ENCODE results near the gene RBM18.

The RBM18 gene

DNA sequence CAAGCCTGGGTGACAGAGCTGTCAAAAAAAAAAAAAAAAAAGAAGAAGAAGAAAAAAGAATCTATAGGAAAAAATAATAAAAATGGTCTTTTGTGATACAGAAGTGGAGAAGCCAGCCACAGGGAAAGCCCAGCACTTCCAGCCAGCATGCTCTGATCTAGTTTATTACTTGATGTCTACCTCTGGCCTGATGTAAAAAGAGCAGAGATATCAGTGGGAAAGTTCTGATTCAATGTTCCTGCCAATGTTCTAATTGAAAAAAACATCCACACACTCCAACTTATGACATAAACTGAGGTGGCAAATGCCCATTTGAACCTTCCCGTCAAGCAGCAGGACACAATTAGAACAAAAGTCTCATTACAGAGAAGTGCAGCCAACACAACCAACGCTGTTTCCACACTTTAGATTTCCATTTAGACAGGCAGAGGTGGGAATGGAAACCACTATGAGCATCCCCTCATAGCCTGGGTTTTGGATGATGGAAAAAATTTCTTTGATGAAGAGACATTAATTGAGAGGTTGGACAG is 5.7 kb downstream of the RBM18 start:
- no peak overlapping the region for H2AFZ ChIP-seq (ENCODE audit: low read length, unreplicated experiment)
- peaks cover 55% of the 10 kb centered on the region for H3K79me2 ChIP-seq (ENCODE audit: control insufficient read depth, insufficient read depth, low read length, unreplicated experiment)
- H3K4me1 ChIP-seq (ENCODE audit: control insufficient read depth, insufficient read depth, low read length, unreplicated experiment): peaks cover 28% of the 10 kb centered on the region
- peaks cover 24% of the 10 kb centered on the region for H3K36me3 ChIP-seq (ENCODE audit: insufficient read depth, low read length)
- H3K4me3 ChIP-seq (ENCODE audit: low read depth, low read length): no peak overlapping the region
- H3K27me3 ChIP-seq (ENCODE audit: insufficient read depth, low read length): no peaks in the 10 kb centered on the region
- H3K27ac ChIP-seq (ENCODE audit: low read depth, low read length): no peak overlapping the region

GRCh38 chr9:122256206-122256605 is 8.4 kb downstream of the RBM18 start:
- H3K4me3 ChIP-seq (ENCODE audit: low read depth, low read length): no peak overlapping the region
- no peak overlapping the region for H2AFZ ChIP-seq (ENCODE audit: low read length, unreplicated experiment)
- no peak overlapping the region for H3K27ac ChIP-seq (ENCODE audit: low read depth, low read length)
- H3K4me1 ChIP-seq (ENCODE audit: control insufficient read depth, insufficient read depth, low read length, unreplicated experiment): peaks cover 6% of the 10 kb centered on the region
- no peaks in the 10 kb centered on the region for H3K27me3 ChIP-seq (ENCODE audit: insufficient read depth, low read length)
- peaks cover 40% of the 10 kb centered on the region for H3K36me3 ChIP-seq (ENCODE audit: insufficient read depth, low read length)
- peaks cover 38% of the 10 kb centered on the region for H3K79me2 ChIP-seq (ENCODE audit: control insufficient read depth, insufficient read depth, low read length, unreplicated experiment)

- H3K27ac ChIP-seq (ENCODE audit: low read depth, low read length): no peak overlapping the region
- H3K4me1 ChIP-seq (ENCODE audit: control insufficient read depth, insufficient read depth, low read length, unreplicated experiment): no peaks in the 10 kb centered on the region
- H3K36me3 ChIP-seq (ENCODE audit: insufficient read depth, low read length): peaks cover 38% of the 10 kb centered on the region
- H3K79me2 ChIP-seq (ENCODE audit: control insufficient read depth, insufficient read depth, low read length, unreplicated experiment): peaks cover 30% of the 10 kb centered on the region
- H3K27me3 ChIP-seq (ENCODE audit: insufficient read depth, low read length): no peaks in the 10 kb centered on the region
- no peak overlapping the region for H3K4me3 ChIP-seq (ENCODE audit: low read depth, low read length)
- H2AFZ ChIP-seq (ENCODE audit: low read length, unreplicated experiment): no peak overlapping the region
Observed at GRCh38 chr9:122254761-122255160, 9.9 kb downstream of the RBM18 start.

GRCh38 chr9:122252796-122253195 is 11.8 kb downstream of the RBM18 start:
- Histone ChIP-seq H2AFZ (ENCODE audit: low read length, unreplicated experiment) (no peak overlapping the region), H3K4me1 (ENCODE audit: control insufficient read depth, insufficient read depth, low read length, unreplicated experiment) (no peaks in the 10 kb centered on the region), H3K79me2 (ENCODE audit: control insufficient read depth, insufficient read depth, low read length, unreplicated experiment) (peaks cover 28% of the 10 kb centered on the region), H3K27ac (ENCODE audit: low read depth, low read length) (no peak overlapping the region), H3K27me3 (ENCODE audit: insufficient read depth, low read length) (no peaks in the 10 kb centered on the region), H3K36me3 (ENCODE audit: insufficient read depth, low read length) (peaks cover 28% of the 10 kb centered on the region), H3K4me3 (ENCODE audit: low read depth, low read length) (no peak overlapping the region)

DNA sequence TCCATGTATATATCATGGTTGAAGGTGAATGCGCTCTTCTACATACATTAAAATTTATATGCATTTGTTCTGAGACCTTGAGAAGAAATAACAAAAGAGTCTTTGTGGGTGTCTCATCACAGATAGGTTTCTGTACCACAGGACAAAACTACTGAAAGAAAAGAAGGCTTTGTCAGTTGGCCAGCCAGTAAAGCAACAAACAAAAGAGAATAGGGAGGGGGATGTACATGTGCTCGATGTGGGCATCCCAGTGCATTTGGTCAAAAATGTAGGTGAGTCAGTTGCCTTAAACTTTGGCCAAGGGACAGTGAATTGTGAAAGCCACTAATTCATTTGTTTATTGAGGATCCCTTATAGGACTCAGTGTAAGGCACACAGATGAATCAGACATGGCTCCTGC is 13.3 kb downstream of the RBM18 start:
- Histone ChIP-seq H3K36me3 (ENCODE audit: insufficient read depth, low read length) (peaks cover 31% of the 10 kb centered on the region), H3K4me1 (ENCODE audit: control insufficient read depth, insufficient read depth, low read length, unreplicated experiment) (no peaks in the 10 kb centered on the region), H3K79me2 (ENCODE audit: control insufficient read depth, insufficient read depth, low read length, unreplicated experiment) (peaks cover 20% of the 10 kb centered on the region), H3K27me3 (ENCODE audit: insufficient read depth, low read length) (no peaks in the 10 kb centered on the region), H3K4me3 (ENCODE audit: low read depth, low read length) (no peak overlapping the region), H2AFZ (ENCODE audit: low read length, unreplicated experiment) (no peak overlapping the region), H3K27ac (ENCODE audit: low read depth, low read length) (no peak overlapping the region)

DNA sequence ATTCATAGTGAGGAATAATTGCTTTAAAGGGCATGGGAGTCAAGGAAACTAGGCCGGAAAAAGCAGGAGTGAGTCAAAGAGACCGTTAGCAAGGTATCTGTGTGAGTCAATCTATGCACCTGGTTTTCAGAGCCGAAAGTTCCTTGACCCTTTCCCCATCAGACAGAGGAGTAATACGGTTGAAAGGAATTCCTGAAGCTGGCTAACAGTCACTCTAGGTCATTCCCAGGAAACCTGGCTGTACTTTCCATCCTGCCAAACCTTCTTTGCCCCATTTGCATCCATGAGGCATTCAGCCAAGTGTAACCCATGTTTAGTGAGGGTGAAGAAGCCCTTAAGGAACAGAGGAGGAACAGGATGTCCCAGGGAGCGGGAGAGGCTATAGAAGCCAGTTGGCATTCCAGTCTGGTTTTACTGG is 16.2 kb downstream of the RBM18 start:
- H3K27ac ChIP-seq (ENCODE audit: low read depth, low read length): no peak overlapping the region
- H3K79me2 ChIP-seq (ENCODE audit: control insufficient read depth, insufficient read depth, low read length, unreplicated experiment): peaks cover 5% of the 10 kb centered on the region
- H3K27me3 ChIP-seq (ENCODE audit: insufficient read depth, low read length): no peaks in the 10 kb centered on the region
- no peak overlapping the region for H2AFZ ChIP-seq (ENCODE audit: low read length, unreplicated experiment)
- no peak overlapping the region for H3K4me3 ChIP-seq (ENCODE audit: low read depth, low read length)
- H3K4me1 ChIP-seq (ENCODE audit: control insufficient read depth, insufficient read depth, low read length, unreplicated experiment): no peaks in the 10 kb centered on the region
- H3K36me3 ChIP-seq (ENCODE audit: insufficient read depth, low read length): peaks cover 37% of the 10 kb centered on the region

GRCh38 chr9:122246666-122247065 is 18.0 kb downstream of the RBM18 start:
- H3K27ac ChIP-seq (ENCODE audit: low read depth, low read length): no peak overlapping the region
- H3K79me2 ChIP-seq (ENCODE audit: control insufficient read depth, insufficient read depth, low read length, unreplicated experiment): no peaks in the 10 kb centered on the region
- peaks cover 31% of the 10 kb centered on the region for H3K36me3 ChIP-seq (ENCODE audit: insufficient read depth, low read length)
- no peak overlapping the region for H3K4me3 ChIP-seq (ENCODE audit: low read depth, low read length)
- H3K4me1 ChIP-seq (ENCODE audit: control insufficient read depth, insufficient read depth, low read length, unreplicated experiment): no peaks in the 10 kb centered on the region
- no peak overlapping the region for H2AFZ ChIP-seq (ENCODE audit: low read length, unreplicated experiment)
- H3K27me3 ChIP-seq (ENCODE audit: insufficient read depth, low read length): no peaks in the 10 kb centered on the region

GRCh38 chr9:122244349-122244748 is 20.3 kb downstream of the RBM18 start:
- Histone ChIP-seq H3K27ac (ENCODE audit: low read depth, low read length) (no peak overlapping the region), H3K79me2 (ENCODE audit: control insufficient read depth, insufficient read depth, low read length, unreplicated experiment) (no peaks in the 10 kb centered on the region), H3K27me3 (ENCODE audit: insufficient read depth, low read length) (no peaks in the 10 kb centered on the region), H3K4me3 (ENCODE audit: low read depth, low read length) (no peak overlapping the region), H3K4me1 (ENCODE audit: control insufficient read depth, insufficient read depth, low read length, unreplicated experiment) (no peaks in the 10 kb centered on the region), H2AFZ (ENCODE audit: low read length, unreplicated experiment) (no peak overlapping the region), H3K36me3 (ENCODE audit: insufficient read depth, low read length) (peaks cover 34% of the 10 kb centered on the region)

- H2AFZ ChIP-seq (ENCODE audit: low read length, unreplicated experiment): no peak overlapping the region
- no peaks in the 10 kb centered on the region for H3K79me2 ChIP-seq (ENCODE audit: control insufficient read depth, insufficient read depth, low read length, unreplicated experiment)
- H3K27me3 ChIP-seq (ENCODE audit: insufficient read depth, low read length): no peaks in the 10 kb centered on the region
- peaks cover 22% of the 10 kb centered on the region; the same call in 1 of the 2 replicates for H3K36me3 ChIP-seq (ENCODE audit: insufficient read depth, low read length)
- H3K4me3 ChIP-seq (ENCODE audit: low read depth, low read length): no peak overlapping the region
- no peak overlapping the region for H3K27ac ChIP-seq (ENCODE audit: low read depth, low read length)
- H3K4me1 ChIP-seq (ENCODE audit: control insufficient read depth, insufficient read depth, low read length, unreplicated experiment): no peaks in the 10 kb centered on the region
Observed at GRCh38 chr9:122239722-122240121, 24.9 kb downstream of the RBM18 start.

- Histone ChIP-seq H3K79me2 (ENCODE audit: control insufficient read depth, insufficient read depth, low read length, unreplicated experiment) (no peaks in the 10 kb centered on the region), H3K27ac (ENCODE audit: low read depth, low read length) (no peak overlapping the region), H3K27me3 (ENCODE audit: insufficient read depth, low read length) (peaks cover 4% of the 10 kb centered on the region; the same call in 1 of the 2 replicates), H2AFZ (ENCODE audit: low read length, unreplicated experiment) (no peak overlapping the region), H3K4me3 (ENCODE audit: low read depth, low read length) (no peak overlapping the region), H3K36me3 (ENCODE audit: insufficient read depth, low read length) (peaks cover 12% of the 10 kb centered on the region; the same call in 1 of the 2 replicates), H3K4me1 (ENCODE audit: control insufficient read depth, insufficient read depth, low read length, unreplicated experiment) (no peaks in the 10 kb centered on the region)
Observed at GRCh38 chr9:122236681-122237080, 28.0 kb downstream of the RBM18 start.

- H3K4me3 ChIP-seq (ENCODE audit: low read depth, low read length): no peak overlapping the region
- H2AFZ ChIP-seq (ENCODE audit: low read length, unreplicated experiment): no peak overlapping the region
- no peaks in the 10 kb centered on the region for H3K4me1 ChIP-seq (ENCODE audit: control insufficient read depth, insufficient read depth, low read length, unreplicated experiment)
- H3K27me3 ChIP-seq (ENCODE audit: insufficient read depth, low read length): peaks cover 23% of the 10 kb centered on the region
- H3K27ac ChIP-seq (ENCODE audit: low read depth, low read length): no peak overlapping the region
- no peaks in the 10 kb centered on the region for H3K79me2 ChIP-seq (ENCODE audit: control insufficient read depth, insufficient read depth, low read length, unreplicated experiment)
- no peaks in the 10 kb centered on the region for H3K36me3 ChIP-seq (ENCODE audit: insufficient read depth, low read length)
Observed at GRCh38 chr9:122234022-122234748, 30.5 kb downstream of the RBM18 start.

All from ACC112 (cell line).